Loucy (cell line): ENCODE data around the gene BAD.

Experiments used
- H2AFZ ChIP-seq: fragments of 200-600 bp; sonication (generic); 2 replicates; pipeline ENCODE4 v1.6.0; 2016; ENCODE audit warnings: antibody characterized with exemption, mild to moderate bottlenecking, low read length, moderate library complexity
- H3F3A ChIP-seq: fragments of 200-600 bp; 2 replicates; pipeline ENCODE4 v1.6.0; 2016; ENCODE audit warnings: antibody characterized with exemption, low read depth, mild to moderate bottlenecking
- H3K27me3 ChIP-seq: fragments of 200-600 bp; sonication (generic); 2 replicates; pipeline ENCODE4 v1.6.1; 2014; ENCODE audit warnings: low read length, mild to moderate bottlenecking; ENCODE audit not compliant: insufficient read depth, poor library complexity, severe bottlenecking
- H3K36me3 ChIP-seq: fragments of 200-600 bp; sonication (generic); 2 replicates; pipeline ENCODE4 v1.6.1; 2016; ENCODE audit warnings: low read length; ENCODE audit not compliant: insufficient read depth
- H3K4me1 ChIP-seq: fragments of 200-600 bp; sonication (generic); 2 replicates; pipeline ENCODE4 v1.5.1; 2014; ENCODE audit warnings: low read length, mild to moderate bottlenecking; ENCODE audit not compliant: insufficient read depth, poor library complexity, severe bottlenecking
- H3K4me2 ChIP-seq: fragments of 200-600 bp; sonication (generic); 2 replicates; pipeline ENCODE4 v1.6.0; 2014; ENCODE audit warnings: antibody characterized with exemption, low read length, low read depth, mild to moderate bottlenecking; ENCODE audit not compliant: poor library complexity, severe bottlenecking
- H3K4me3 ChIP-seq: fragments of 200-600 bp; sonication (generic); 2 replicates; pipeline ENCODE4 v1.5.1; 2014; ENCODE audit warnings: low read length, mild to moderate bottlenecking, mixed read lengths; ENCODE audit not compliant: poor library complexity, severe bottlenecking
- H3K79me2 ChIP-seq: fragments of 200-600 bp; sonication (generic); 2 replicates; pipeline ENCODE4 v1.6.1; 2014; ENCODE audit warnings: low read length; ENCODE audit not compliant: insufficient read depth
- H3K9ac ChIP-seq: fragments of 200-600 bp; sonication (generic); 2 replicates; pipeline ENCODE4 v1.6.0; 2014; ENCODE audit warnings: mild to moderate bottlenecking, low read depth, low read length, moderate library complexity; ENCODE audit not compliant: poor library complexity, severe bottlenecking
- H3K9me2 ChIP-seq: fragments of 200-600 bp; sonication (generic); replicated peaks from 2 replicates; pipeline ENCODE4 v1.6.1; 2016; ENCODE audit warnings: low read depth, low read length, mixed read lengths
- H3K9me3 ChIP-seq: fragments of 200-600 bp; sonication (generic); 2 replicates; pipeline ENCODE4 v1.6.1; 2014; ENCODE audit warnings: mild to moderate bottlenecking, antibody characterized with exemption, low read length, low read depth; ENCODE audit not compliant: insufficient read depth
- H4K20me1 ChIP-seq: fragments of 200-600 bp; sonication (generic); 2 replicates; pipeline ENCODE4 v1.6.0; 2014; ENCODE audit warnings: antibody characterized with exemption, low read length, mild to moderate bottlenecking; ENCODE audit not compliant: insufficient read depth, poor library complexity, severe bottlenecking
- EZH2phosphoT487 ChIP-seq: fragments of 200-600 bp; IDR thresholded peaks from 2 replicates; pipeline ENCODE4 v1.6.1; 2018; ENCODE audit warnings: antibody characterized with exemption, mild to moderate bottlenecking, moderate library complexity, borderline replicate concordance
- TF ChIP-seq, protein P1 (sequence below): fragments of 200-600 bp; sonication (generic); conservative IDR thresholded peaks from 2 replicates; pipeline ENCODE4 v1.5.1; 2014; ENCODE audit warnings: mild to moderate bottlenecking, antibody characterized with exemption, low read length

The BAD gene

DNA sequence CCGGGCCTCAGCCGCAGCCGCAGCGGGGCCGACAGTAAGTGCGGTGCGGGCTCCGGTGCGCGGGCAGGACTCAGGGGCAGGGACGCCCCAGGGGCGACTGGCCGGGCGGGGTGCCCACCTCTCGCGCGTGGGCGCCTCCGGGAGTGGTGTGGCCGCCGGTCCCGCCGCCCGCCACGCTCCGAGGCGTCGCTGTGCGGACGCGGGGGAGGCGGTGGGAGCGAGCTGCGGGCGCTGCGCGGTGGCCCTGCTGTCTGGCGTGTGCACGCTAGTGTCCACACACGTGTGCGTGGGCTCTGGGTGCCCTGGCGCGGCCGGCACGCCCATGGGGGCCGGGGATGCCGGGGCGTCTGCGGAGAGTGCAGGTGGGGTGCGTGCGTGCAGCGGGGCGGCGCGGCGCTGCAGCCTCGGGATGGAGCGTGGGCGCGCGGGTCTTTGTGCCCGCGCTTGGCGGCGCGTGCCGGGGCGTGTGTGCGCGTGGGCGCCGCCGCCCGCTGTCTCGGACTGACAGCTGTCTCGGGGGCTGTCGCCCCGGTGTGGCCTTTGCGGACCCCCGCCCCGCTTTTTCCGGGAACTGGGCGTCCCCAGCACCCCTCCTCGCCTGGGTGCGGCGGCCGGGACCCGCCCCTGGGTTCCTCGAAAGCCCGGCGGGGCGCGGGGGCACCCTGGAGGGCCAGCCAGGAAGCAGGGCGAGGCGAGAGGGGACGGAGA lies 7.4 kb upstream of the BAD start:
- Histone ChIP-seq H3K9me3 (no peaks in the 10 kb centered on the region), H3K36me3 (no peaks in the 10 kb centered on the region), H3K9ac (no peak overlapping the region), H3F3A (no peaks in the 10 kb centered on the region), H2AFZ (no peak overlapping the region), H3K9me2 (no peaks in the 10 kb centered on the region), H3K27me3 (no peaks in the 10 kb centered on the region), H3K4me3 (no peak overlapping the region), H3K4me2 (no peak overlapping the region), H3K79me2 (peaks cover under 1% of the 10 kb centered on the region; the same call in 1 of the 2 replicates), H4K20me1 (no peaks in the 10 kb centered on the region), H3K4me1 (no peaks in the 10 kb centered on the region)
- no peak for TF ChIP-seq EZH2phosphoT487
- TF ChIP-seq, protein P1, sequence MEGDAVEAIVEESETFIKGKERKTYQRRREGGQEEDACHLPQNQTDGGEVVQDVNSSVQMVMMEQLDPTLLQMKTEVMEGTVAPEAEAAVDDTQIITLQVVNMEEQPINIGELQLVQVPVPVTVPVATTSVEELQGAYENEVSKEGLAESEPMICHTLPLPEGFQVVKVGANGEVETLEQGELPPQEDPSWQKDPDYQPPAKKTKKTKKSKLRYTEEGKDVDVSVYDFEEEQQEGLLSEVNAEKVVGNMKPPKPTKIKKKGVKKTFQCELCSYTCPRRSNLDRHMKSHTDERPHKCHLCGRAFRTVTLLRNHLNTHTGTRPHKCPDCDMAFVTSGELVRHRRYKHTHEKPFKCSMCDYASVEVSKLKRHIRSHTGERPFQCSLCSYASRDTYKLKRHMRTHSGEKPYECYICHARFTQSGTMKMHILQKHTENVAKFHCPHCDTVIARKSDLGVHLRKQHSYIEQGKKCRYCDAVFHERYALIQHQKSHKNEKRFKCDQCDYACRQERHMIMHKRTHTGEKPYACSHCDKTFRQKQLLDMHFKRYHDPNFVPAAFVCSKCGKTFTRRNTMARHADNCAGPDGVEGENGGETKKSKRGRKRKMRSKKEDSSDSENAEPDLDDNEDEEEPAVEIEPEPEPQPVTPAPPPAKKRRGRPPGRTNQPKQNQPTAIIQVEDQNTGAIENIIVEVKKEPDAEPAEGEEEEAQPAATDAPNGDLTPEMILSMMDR = no peak

DNA sequence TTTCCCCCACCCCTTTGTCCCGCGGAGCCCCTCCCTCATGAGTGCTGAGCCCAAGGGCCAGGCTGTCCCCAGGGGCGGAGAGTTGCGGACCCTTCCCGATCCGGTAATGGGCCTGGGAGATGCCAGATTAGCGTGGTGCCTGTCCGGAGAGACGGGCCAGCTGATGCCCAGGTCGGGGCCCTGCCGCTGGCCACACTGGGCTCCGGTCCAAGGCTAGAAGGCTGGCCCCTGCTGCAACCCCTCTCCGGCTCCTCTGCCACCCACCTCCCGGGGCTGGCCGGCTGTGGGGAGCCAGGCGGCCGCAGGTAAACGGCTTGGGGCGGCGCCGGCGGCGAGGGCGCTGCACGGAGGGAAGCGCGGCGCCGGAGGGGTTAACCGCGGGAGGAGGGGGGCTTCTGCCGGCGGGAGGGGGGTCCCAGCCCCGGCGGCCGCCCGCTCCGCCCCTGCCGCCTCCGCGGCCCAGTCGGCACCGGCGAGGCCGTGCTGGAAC lies 6.8 kb upstream of the BAD start, which contains the start of gene KCNK4:
Gene KCNK4, plus strand, starts transcription at position 41 of the 490 bp plus-strand sequence. CDS start 1,717 bp downstream, outside the sequence.
- Histone ChIP-seq H3F3A (no peaks in the 10 kb centered on the region), H3K4me3 (no peak within 1 kb of the TSS), H3K4me2 (no peak within 1 kb of the TSS), H2AFZ (no peak within 1 kb of the TSS), H3K79me2 (peaks cover 5% of the 10 kb centered on the region; the same call in 1 of the 2 replicates), H3K4me1 (no peaks in the 10 kb centered on the region), H3K9me3 (no peaks in the 10 kb centered on the region), H3K9me2 (no peaks in the 10 kb centered on the region), H4K20me1 (no peaks in the 10 kb centered on the region), H3K9ac (no peak within 1 kb of the TSS), H3K27me3 (no peaks in the 10 kb centered on the region), H3K36me3 (no peaks in the 10 kb centered on the region)
- TF ChIP-seq, protein P1 = no peak
- no peak for TF ChIP-seq EZH2phosphoT487

DNA sequence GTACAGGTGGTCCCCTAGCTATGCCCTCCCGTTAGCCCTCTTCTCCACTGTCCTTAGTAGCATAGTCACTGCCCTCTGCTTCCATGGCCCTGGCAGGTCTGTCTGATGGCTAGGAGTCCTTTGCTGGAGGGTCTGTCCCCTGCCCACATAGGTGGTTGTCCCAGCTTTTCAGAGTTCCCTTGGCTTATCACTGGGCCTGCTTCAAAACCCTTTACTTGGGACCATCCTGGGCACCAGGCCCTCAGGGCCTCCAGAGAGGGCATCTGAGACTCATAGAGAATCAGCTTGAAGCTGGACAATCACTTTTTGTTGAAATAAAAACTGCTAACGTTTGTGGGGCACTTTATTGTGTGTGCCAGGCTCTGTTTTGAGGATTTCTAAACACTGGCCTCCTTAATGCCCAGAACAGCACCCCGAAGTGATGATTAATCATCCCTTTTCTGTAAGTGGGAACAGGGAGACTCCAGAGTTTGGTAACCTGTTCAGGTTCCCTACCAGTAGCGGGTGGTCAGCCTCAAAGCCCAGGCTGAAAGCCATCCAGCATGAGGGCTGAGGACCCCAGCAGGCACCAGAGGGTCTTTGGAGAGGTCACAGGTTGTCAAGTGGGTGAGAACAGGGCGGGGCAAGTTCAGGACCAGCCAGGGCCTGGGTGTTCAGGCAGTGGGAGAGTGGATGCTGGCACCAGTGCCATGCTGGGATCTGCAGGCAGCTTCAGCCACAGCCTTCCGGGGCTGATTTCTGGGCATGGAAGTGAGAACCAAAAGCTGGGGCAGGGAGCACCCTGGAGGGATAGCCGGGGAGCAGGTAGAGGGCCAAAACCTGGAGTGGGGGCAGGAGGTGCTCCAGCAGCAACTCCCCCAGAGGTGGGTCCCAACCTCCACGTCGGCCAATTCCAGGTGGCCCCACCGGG lies 6.1 kb upstream of the BAD start:
- no peaks in the 10 kb centered on the region for H3K9me2 ChIP-seq
- no peaks in the 10 kb centered on the region for H3K27me3 ChIP-seq
- H3K9me3 ChIP-seq = no peaks in the 10 kb centered on the region
- H3F3A ChIP-seq = no peaks in the 10 kb centered on the region
- H3K4me2 ChIP-seq = no peak overlapping the region
- H2AFZ ChIP-seq = no peak overlapping the region
- H3K36me3 ChIP-seq = no peaks in the 10 kb centered on the region
- peaks cover 3% of the 10 kb centered on the region for H3K4me1 ChIP-seq
- TF ChIP-seq, protein P1 = no peak
- no peak for TF ChIP-seq EZH2phosphoT487
- H3K79me2 ChIP-seq = peaks cover 5% of the 10 kb centered on the region; the same call in 1 of the 2 replicates
- H3K4me3 ChIP-seq = no peak overlapping the region
- no peak overlapping the region for H3K9ac ChIP-seq
- no peaks in the 10 kb centered on the region for H4K20me1 ChIP-seq
